HepG2 (cell line): Measurements from ENCODE around the gene COX4I1. TPM values are rescaled to one million over a fixed set of nuclear protein-coding genes. Genes with fewer than 3 reads are reported as not detected.

Source experiments
- CEBPG ChIP-seq: IDR thresholded peaks from 2 replicates; pipeline ENCODE4 v1.6.1; 2016
- ERF ChIP-seq: IDR thresholded peaks from 2 replicates; pipeline ENCODE4 v1.6.1; 2018; ENCODE audit warnings: missing biosample characterization, missing genetic modification reagents
- FOXA3 ChIP-seq: IDR thresholded peaks from 2 replicates; pipeline ENCODE4 v1.6.1; 2016; ENCODE audit warnings: missing genetic modification reagents, missing compliant biosample characterization
- MEIS2 ChIP-seq: sonication (generic); formaldehyde crosslinking; IDR thresholded peaks from 2 replicates; pipeline ENCODE4 v1.9.0; 2021; ENCODE audit warnings: mild to moderate bottlenecking, missing genetic modification reagents
- NFRKB ChIP-seq: fragments of 450-650 bp; IDR thresholded peaks from 2 replicates; pipeline ENCODE4 v1.6.1; 2017
- SMYD3 ChIP-seq: sonication (generic); formaldehyde crosslinking; IDR thresholded peaks from 2 replicates; pipeline ENCODE4 v1.8.1; 2023; ENCODE audit warnings: mild to moderate bottlenecking, missing genetic modification reagents
- SOX6 ChIP-seq, 2 experiments: fragments of 450-650 bp in 1 of 2; sonication (generic) in 1 of 2; formaldehyde crosslinking in 1 of 2; IDR thresholded peaks; 2 replicates each; pipeline versions ENCODE4 v1.4.0 to v1.6.1; 2017 to 2020; ENCODE audit warnings: antibody characterized with exemption in 1 of 2, mild to moderate bottlenecking in 1 of 2, missing genetic modification reagents in 1 of 2
- SP140L ChIP-seq: sonication (generic); formaldehyde crosslinking; IDR thresholded peaks from 2 replicates; pipeline ENCODE4 v1.4.0; 2020; ENCODE audit warnings: missing genetic modification reagents, borderline replicate concordance
- ZBTB8A ChIP-seq: sonication (generic); formaldehyde crosslinking; IDR thresholded peaks from 2 replicates; pipeline ENCODE4 v1.4.0; 2020; ENCODE audit warnings: mild to moderate bottlenecking, low read depth, missing genetic modification reagents, borderline replicate concordance
- ZNF101 ChIP-seq: sonication (generic); formaldehyde crosslinking; IDR thresholded peaks from 2 replicates; pipeline ENCODE4 v1.4.0; 2020; ENCODE audit warnings: mild to moderate bottlenecking, low read depth, missing genetic modification reagents, borderline replicate concordance
- ZNF138 ChIP-seq: sonication (generic); formaldehyde crosslinking; IDR thresholded peaks from 2 replicates; pipeline ENCODE4 v1.5.0; 2020; ENCODE audit warnings: mild to moderate bottlenecking, low read depth, missing genetic modification reagents
- ZNF33B ChIP-seq: sonication (generic); formaldehyde crosslinking; IDR thresholded peaks from 2 replicates; pipeline ENCODE4 v1.5.1; 2020; ENCODE audit warnings: mild to moderate bottlenecking, missing genetic modification reagents
- ZNF510 ChIP-seq: sonication (generic); formaldehyde crosslinking; IDR thresholded peaks from 2 replicates; pipeline ENCODE4 v1.4.0; 2020; ENCODE audit warnings: low read depth, mild to moderate bottlenecking, missing genetic modification reagents
- ZNF724P ChIP-seq: sonication (generic); formaldehyde crosslinking; IDR thresholded peaks from 2 replicates; pipeline ENCODE4 v1.8.0; 2022; ENCODE audit warnings: missing genetic modification reagents, borderline replicate concordance
- ZNF737 ChIP-seq: sonication (generic); formaldehyde crosslinking; IDR thresholded peaks from 2 replicates; pipeline ENCODE4 v1.5.0; 2020; ENCODE audit warnings: missing genetic modification reagents, mild to moderate bottlenecking, borderline replicate concordance
- ZNF749 ChIP-seq: sonication (generic); formaldehyde crosslinking; IDR thresholded peaks from 2 replicates; pipeline ENCODE4 v1.8.0; 2022; ENCODE audit warnings: mild to moderate bottlenecking, missing genetic modification reagents, moderate library complexity, borderline replicate concordance
- polyA plus RNA-seq, 8 experiments: library from polyadenylated mRNA; depleted of rRNA in 3 of 8; stranded (reverse) in 7 of 8; unstranded in 1 of 8; fragments of >200 nt; fragmentation: Illumina TruSeq in 4 of 8; extraction: Trizol in 4 of 8; gene quantifications; 2 replicates each; pipeline versions ENCODE4 v1.2.1 to v1.2.3, GENCODE V29; 2011 to 2016; ENCODE audit warnings: low read depth in 4 of 8, missing spikeins in 1 of 8, mixed read lengths in 1 of 8; ENCODE audit not compliant: insufficient read depth in 1 of 8
- total RNA-seq, 5 experiments: library from RNA; depleted of rRNA; stranded (reverse); fragments of >200 nt; fragmentation: Illumina TruSeq; extraction: Trizol; gene quantifications; 2 replicates each; pipeline ENCODE4 v1.2.3, GENCODE V29; 2016; ENCODE audit warnings: low read depth in 1 of 5
- TF ChIP-seq, protein P1 (sequence below): sonication (generic); formaldehyde crosslinking; IDR thresholded peaks from 2 replicates; pipeline ENCODE4 v1.4.0; 2020; ENCODE audit warnings: mild to moderate bottlenecking, missing genetic modification reagents
- TF ChIP-seq, protein P2 (sequence below): sonication (generic); formaldehyde crosslinking; IDR thresholded peaks from 2 replicates; pipeline ENCODE4 v1.5.0; 2020; ENCODE audit warnings: mild to moderate bottlenecking, missing genetic modification reagents, moderate library complexity
- TF ChIP-seq, protein P3 (sequence below): sonication (generic); formaldehyde crosslinking; IDR thresholded peaks from 2 replicates; pipeline ENCODE4 v1.9.0; 2021; ENCODE audit warnings: missing genetic modification reagents, mild to moderate bottlenecking, borderline replicate concordance
- TF ChIP-seq, protein P4 (sequence below): sonication (generic); formaldehyde crosslinking; IDR thresholded peaks from 2 replicates; pipeline ENCODE4 v1.4.0; 2020; ENCODE audit warnings: missing genetic modification reagents, borderline replicate concordance

The COX4I1 gene
- total and polyA plus RNA-seq, 2 of the 13 experiments (the other 11 are each of a cell fraction or from before 2014, with no cell fraction given): 658 to 902 TPM

DNA sequence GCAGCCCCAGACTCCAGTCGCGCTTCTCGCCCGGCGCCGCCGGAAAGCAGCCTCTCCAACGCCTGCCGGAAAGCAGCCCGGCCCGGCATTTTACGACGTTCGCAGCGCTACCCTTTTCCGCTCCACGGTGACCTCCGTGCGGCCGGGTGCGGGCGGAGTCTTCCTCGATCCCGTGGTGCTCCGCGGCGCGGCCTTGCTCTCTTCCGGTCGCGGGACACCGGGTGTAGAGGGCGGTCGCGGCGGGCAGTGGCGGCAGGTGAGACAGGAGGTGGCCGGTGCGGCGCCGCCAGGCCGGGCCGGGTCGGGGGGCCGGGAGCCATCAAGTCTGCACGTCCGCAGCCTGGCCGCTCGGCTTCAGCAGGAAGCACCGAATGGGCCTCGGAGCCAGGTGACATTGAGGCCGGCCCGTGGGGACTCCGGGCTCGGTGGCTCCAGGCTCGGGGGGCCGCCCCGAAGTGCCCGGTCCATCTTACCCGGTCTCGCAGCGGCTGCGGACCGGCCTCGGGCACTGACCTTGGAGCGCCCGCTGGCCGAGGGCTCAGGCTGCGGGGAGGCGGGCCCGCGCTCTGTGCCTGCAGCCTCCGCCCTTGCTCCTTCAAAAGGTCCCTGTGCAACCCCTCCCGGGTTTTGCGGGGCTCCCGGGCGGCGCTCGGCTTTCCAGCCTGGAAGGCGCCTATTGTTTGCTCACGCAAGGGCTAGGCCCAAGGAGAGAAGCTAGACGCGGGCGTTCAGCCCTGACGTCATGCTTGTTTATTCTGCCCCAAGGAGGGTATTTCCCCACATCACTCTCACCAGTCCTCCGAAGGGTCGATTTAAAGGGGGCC is at the start of gene COX4I1, which contains the start of gene EMC8 (continued):
- peak; percentile 87; the same call in 1 of the 2 replicates for TF ChIP-seq ZNF749 (CRISPR knock-in tag)
- TF ChIP-seq ZNF737 (CRISPR knock-in tag): no peak
- TF ChIP-seq, protein P1, sequence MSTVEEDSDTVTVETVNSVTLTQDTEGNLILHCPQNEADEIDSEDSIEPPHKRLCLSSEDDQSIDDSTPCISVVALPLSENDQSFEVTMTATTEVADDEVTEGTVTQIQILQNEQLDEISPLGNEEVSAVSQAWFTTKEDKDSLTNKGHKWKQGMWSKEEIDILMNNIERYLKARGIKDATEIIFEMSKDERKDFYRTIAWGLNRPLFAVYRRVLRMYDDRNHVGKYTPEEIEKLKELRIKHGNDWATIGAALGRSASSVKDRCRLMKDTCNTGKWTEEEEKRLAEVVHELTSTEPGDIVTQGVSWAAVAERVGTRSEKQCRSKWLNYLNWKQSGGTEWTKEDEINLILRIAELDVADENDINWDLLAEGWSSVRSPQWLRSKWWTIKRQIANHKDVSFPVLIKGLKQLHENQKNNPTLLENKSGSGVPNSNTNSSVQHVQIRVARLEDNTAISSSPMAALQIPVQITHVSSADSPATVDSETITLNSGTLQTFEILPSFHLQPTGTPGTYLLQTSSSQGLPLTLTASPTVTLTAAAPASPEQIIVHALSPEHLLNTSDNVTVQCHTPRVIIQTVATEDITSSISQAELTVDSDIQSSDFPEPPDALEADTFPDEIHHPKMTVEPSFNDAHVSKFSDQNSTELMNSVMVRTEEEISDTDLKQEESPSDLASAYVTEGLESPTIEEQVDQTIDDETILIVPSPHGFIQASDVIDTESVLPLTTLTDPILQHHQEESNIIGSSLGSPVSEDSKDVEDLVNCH (CRISPR knock-in tag): 0 out of 2 replicates have a peak, but pooled peaks have one; percentile 47
- no peak; the same call in 1 of the 2 replicates for TF ChIP-seq ZNF33B
- TF ChIP-seq ZNF101 (CRISPR knock-in tag): peak; percentile 53; the same call in 1 of the 2 replicates
- TF ChIP-seq ZBTB8A (CRISPR knock-in tag): no peak
- TF ChIP-seq, protein P2, sequence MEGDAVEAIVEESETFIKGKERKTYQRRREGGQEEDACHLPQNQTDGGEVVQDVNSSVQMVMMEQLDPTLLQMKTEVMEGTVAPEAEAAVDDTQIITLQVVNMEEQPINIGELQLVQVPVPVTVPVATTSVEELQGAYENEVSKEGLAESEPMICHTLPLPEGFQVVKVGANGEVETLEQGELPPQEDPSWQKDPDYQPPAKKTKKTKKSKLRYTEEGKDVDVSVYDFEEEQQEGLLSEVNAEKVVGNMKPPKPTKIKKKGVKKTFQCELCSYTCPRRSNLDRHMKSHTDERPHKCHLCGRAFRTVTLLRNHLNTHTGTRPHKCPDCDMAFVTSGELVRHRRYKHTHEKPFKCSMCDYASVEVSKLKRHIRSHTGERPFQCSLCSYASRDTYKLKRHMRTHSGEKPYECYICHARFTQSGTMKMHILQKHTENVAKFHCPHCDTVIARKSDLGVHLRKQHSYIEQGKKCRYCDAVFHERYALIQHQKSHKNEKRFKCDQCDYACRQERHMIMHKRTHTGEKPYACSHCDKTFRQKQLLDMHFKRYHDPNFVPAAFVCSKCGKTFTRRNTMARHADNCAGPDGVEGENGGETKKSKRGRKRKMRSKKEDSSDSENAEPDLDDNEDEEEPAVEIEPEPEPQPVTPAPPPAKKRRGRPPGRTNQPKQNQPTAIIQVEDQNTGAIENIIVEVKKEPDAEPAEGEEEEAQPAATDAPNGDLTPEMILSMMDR (CRISPR knock-in tag): peak; percentile 30
- no peak for TF ChIP-seq SOX6 (IDR thresholded peaks at IDR 0.05)
- no peak for TF ChIP-seq SOX6 (CRISPR knock-in tag; IDR thresholded peaks at IDR 0.05)
- no peak; the same call in 1 of the 2 replicates for TF ChIP-seq ZNF510 (CRISPR knock-in tag)
- TF ChIP-seq, protein P3, sequence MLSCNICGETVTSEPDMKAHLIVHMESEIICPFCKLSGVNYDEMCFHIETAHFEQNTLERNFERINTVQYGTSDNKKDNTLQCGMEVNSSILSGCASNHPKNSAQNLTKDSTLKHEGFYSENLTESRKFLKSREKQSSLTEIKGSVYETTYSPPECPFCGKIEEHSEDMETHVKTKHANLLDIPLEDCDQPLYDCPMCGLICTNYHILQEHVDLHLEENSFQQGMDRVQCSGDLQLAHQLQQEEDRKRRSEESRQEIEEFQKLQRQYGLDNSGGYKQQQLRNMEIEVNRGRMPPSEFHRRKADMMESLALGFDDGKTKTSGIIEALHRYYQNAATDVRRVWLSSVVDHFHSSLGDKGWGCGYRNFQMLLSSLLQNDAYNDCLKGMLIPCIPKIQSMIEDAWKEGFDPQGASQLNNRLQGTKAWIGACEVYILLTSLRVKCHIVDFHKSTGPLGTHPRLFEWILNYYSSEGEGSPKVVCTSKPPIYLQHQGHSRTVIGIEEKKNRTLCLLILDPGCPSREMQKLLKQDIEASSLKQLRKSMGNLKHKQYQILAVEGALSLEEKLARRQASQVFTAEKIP (CRISPR knock-in tag): no peak
- TF ChIP-seq NFRKB: no peak
- TF ChIP-seq, protein P4, sequence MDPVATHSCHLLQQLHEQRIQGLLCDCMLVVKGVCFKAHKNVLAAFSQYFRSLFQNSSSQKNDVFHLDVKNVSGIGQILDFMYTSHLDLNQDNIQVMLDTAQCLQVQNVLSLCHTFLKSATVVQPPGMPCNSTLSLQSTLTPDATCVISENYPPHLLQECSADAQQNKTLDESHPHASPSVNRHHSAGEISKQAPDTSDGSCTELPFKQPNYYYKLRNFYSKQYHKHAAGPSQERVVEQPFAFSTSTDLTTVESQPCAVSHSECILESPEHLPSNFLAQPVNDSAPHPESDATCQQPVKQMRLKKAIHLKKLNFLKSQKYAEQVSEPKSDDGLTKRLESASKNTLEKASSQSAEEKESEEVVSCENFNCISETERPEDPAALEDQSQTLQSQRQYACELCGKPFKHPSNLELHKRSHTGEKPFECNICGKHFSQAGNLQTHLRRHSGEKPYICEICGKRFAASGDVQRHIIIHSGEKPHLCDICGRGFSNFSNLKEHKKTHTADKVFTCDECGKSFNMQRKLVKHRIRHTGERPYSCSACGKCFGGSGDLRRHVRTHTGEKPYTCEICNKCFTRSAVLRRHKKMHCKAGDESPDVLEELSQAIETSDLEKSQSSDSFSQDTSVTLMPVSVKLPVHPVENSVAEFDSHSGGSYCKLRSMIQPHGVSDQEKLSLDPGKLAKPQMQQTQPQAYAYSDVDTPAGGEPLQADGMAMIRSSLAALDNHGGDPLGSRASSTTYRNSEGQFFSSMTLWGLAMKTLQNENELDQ (CRISPR knock-in tag): no peak
- peak; percentile 18; the same call in 1 of the 2 replicates for TF ChIP-seq CEBPG (CRISPR knock-in tag)
- no peak; the same call in 1 of the 2 replicates for TF ChIP-seq SMYD3 (CRISPR knock-in tag)
- TF ChIP-seq ERF (CRISPR knock-in tag): peak; percentile 84
- TF ChIP-seq ZNF724P (CRISPR knock-in tag): no peak
- peak; percentile 64 for TF ChIP-seq FOXA3 (CRISPR knock-in tag)
- TF ChIP-seq SP140L (CRISPR knock-in tag): no peak; the same call in 1 of the 2 replicates
- TF ChIP-seq MEIS2 (CRISPR knock-in tag): no peak; the same call in 1 of the 2 replicates
- 0 out of 2 replicates have a peak, but pooled peaks have one; percentile 17 for TF ChIP-seq ZNF138 (CRISPR knock-in tag)
